Psoas muscle (tissue), 8 donors: Measurements from ENCODE around the gene MICALL2. TPM values are rescaled to one million over a fixed set of nuclear protein-coding genes. Genes with fewer than 3 reads are reported as not detected.

Experiments used
- ATAC-seq, 4 donors: fragments of 200-7000 bp; cut with Tn5 transposase; one replicate each; pipeline ENCODE4 v1.9.1; 2020; ENCODE audit warnings: moderate library complexity in 3 of 4, mild to moderate bottlenecking in 2 of 4
- DNase-seq, 2 donors: peaks; one replicate each; pipeline ENCODE4 v3.0.0-alpha.2; 2020
- H3K27ac ChIP-seq: fragments of 200-600 bp; one replicate; pipeline ENCODE4 v1.8.0; 2022
- H3K27me3 ChIP-seq, 3 donors: fragments of 200-600 bp in 1 of 3; one replicate each; pipeline versions ENCODE4 v1.6.1 to v1.8.0; 2013 to 2022; ENCODE audit warnings: low read length in 2 of 3, mild to moderate bottlenecking in 2 of 3, moderate library complexity in 1 of 3; ENCODE audit not compliant: insufficient read depth in 3 of 3
- H3K36me3 ChIP-seq, 2 donors: fragments of 200-600 bp in 1 of 2; one replicate each; pipeline versions ENCODE4 v1.6.1 to v1.8.0; 2013 to 2022; ENCODE audit warnings: low read depth in 1 of 2, mild to moderate bottlenecking in 1 of 2, moderate library complexity in 1 of 2; ENCODE audit not compliant: insufficient read depth in 1 of 2
- H3K4me1 ChIP-seq: fragments of 200-600 bp; one replicate; pipeline ENCODE4 v1.8.0; 2022
- H3K4me3 ChIP-seq: fragments of 200-600 bp; one replicate; pipeline ENCODE4 v1.8.0; 2022; ENCODE audit warnings: mild to moderate bottlenecking
- H3K9me3 ChIP-seq: fragments of 200-600 bp; one replicate; pipeline ENCODE4 v1.8.0; 2022
- WGBS, 3 donors: extraction: QIAGEN DNeasy Blood & Tissue Kit; methylation state at CpG; one replicate each; pipeline versions ENCODE4 v1.1.6 to v1.1.7; 2013; 5-methylcytosine and 5-hydroxymethylcytosine counted together
- intact Hi-C, 2 donors: fragments of 100-400 bp; cut with DNase I; formaldehyde crosslinking; loops; one replicate each; pipeline versions ENCODE4 v1.11.0 to v1.14.2; 2022
- polyA plus RNA-seq, 3 donors: library from polyadenylated mRNA; stranded (reverse); fragments of 200-250 nt; gene quantifications; one replicate each; pipeline ENCODE4 v1.2.3, GENCODE V29; 2013
- total RNA-seq, 4 donors: library from RNA; stranded (reverse); fragmentation: NEBNext Ultra II Directional in 2 of 4; extraction: Animal tissue kit (Norgen Biotek cat#: 25700) in 2 of 4; gene quantifications; one replicate each; pipeline versions ENCODE4 v1.2.1 to v1.2.4, GENCODE V29; 2021 to 2023
- TF ChIP-seq, protein P1 (sequence below): fragments of 200-600 bp; IDR thresholded peaks from one replicate; pipeline ENCODE4 v1.8.0; 2022; ENCODE audit warnings: antibody characterized with exemption
- donor health status: healthy with polysubstance abuse.
- donor health status: DM: no; HTN: no; CAD: no; lungs with moderate emphysema.
- donor health status: Bipolar disorder and iron deficiency.
- donor health status: healthy.
- donor health status: DM: yes; HTN: yes; CAD: no.
- donor health status: DM: no; HTN: no; CAD: no.
- donor health status: DM: no; HTN: no; CAD: no.
- donor health status: DM: yes; HTN: yes; CAD: no.

The MICALL2 gene
- total and polyA plus RNA-seq, 7 donors, result 4.6 to 12.0 (median 5.8) TPM

DNA sequence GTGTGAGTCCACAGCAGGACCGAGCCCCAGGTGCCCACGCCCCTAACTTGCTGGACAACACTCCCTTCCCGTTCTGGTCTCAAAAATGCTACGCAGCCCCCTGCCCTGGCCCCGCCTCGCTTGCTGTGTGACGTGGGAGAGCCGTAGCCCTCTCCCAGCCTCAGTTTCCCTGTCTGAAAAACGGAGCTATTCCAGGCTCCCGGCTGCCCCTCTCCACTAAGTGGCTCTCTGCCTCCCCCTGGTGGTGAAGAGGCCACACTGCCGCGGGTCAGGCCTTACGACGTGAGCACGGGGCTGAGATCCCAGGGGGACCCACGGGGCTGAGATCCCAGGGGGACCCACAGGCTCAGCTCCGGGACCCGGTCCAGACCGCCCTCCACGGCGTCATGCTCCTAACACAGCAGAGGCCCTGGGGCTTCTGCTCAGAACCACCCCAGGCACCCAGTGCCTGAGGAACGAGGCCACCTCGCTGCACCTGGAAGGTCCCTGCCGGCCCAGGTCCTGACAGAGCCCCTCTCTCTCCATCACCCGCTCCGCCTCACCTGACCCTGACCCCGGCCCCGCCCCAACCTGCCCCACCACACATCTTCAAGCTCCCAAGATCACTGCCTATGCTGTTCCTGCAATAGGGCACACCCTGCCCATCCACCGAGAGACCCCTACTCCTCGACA is 26.7 kb downstream of the MICALL2 start:
- Histone ChIP-seq H3K9me3 (no peaks in the 10 kb centered on the region), H3K27me3 (peaks cover 0 to 39% (median 5%) of the 10 kb centered on the region in 3 donors), H3K36me3 (peaks cover 0 to 4% of the 10 kb centered on the region in 2 donors), H3K27ac (no peak overlapping the region), H3K4me1 (no peaks in the 10 kb centered on the region), H3K4me3 (no peak overlapping the region)
- ATAC-seq (peak; percentile 66 to 84 (median 74)), DNase-seq (peak; percentile 68 to 85)
- TF ChIP-seq, protein P1, sequence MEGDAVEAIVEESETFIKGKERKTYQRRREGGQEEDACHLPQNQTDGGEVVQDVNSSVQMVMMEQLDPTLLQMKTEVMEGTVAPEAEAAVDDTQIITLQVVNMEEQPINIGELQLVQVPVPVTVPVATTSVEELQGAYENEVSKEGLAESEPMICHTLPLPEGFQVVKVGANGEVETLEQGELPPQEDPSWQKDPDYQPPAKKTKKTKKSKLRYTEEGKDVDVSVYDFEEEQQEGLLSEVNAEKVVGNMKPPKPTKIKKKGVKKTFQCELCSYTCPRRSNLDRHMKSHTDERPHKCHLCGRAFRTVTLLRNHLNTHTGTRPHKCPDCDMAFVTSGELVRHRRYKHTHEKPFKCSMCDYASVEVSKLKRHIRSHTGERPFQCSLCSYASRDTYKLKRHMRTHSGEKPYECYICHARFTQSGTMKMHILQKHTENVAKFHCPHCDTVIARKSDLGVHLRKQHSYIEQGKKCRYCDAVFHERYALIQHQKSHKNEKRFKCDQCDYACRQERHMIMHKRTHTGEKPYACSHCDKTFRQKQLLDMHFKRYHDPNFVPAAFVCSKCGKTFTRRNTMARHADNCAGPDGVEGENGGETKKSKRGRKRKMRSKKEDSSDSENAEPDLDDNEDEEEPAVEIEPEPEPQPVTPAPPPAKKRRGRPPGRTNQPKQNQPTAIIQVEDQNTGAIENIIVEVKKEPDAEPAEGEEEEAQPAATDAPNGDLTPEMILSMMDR, result peak; percentile 98
- intact Hi-C loops, result loop anchor here in 1 of 2 donors (10.0 kb wide), 1 partner anchor 208 kb away; no protein-coding TSS in a partner anchor
- 17 to 23% (median 22%) methylated on average over 28 to 30 of the region's 30 CpGs for WGBS, 3 donors

DNA sequence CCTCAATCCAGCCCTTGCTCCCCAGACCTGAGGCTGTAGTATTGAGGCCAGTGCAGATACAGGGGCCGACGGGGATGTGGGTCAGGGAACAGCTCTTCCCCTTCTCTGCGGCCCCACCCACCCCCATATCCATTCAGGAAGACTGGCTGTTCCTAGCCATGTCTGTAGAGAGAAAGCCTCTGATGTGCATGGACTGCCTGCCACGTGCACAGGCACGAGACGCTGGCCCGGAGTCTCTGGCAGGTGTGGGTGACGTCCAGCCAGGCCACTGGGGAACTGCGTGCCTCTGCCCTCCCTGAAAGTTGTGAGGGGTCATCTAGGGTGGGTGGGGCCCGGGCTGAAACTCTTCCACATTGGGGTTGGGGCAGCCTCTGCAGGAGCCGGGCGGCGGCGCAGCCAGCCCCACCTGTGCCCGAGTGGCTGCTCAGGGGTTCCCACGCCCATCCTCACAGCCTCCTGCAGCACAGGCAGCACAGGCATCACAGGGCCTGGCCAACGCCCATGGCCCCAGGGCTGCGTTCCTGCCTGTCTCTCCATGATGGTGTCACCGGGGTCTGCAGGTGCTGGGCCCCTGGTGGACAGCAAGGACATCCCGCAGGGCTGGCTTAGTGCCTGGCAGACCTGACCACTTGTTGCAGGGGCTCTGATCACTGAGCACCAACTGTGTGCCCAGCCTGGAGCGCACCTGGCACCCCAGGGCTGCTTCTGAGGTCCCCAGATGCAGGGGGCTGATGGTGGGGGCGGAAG is 27.5 kb downstream of the MICALL2 start:
- Histone ChIP-seq H3K27me3 (peaks cover 0 to 43% (median 5%) of the 10 kb centered on the region in 3 donors), H3K9me3 (no peaks in the 10 kb centered on the region), H3K4me3 (no peak overlapping the region), H3K36me3 (no peaks in the 10 kb centered on the region), H3K4me1 (no peaks in the 10 kb centered on the region), H3K27ac (no peak overlapping the region)
- intact Hi-C loops, result loop anchor here in 1 of 2 donors (10.0 kb wide), 1 partner anchor 207 kb away; no protein-coding TSS in a partner anchor
- DNase-seq, result no peak
- ATAC-seq, result peak in 1 of 4 donors; percentile 19
- 27 to 31% (median 28%) methylated on average over 15 to 22 of the region's 22 CpGs for WGBS, 3 donors
- TF ChIP-seq, protein P1, result no peak

DNA sequence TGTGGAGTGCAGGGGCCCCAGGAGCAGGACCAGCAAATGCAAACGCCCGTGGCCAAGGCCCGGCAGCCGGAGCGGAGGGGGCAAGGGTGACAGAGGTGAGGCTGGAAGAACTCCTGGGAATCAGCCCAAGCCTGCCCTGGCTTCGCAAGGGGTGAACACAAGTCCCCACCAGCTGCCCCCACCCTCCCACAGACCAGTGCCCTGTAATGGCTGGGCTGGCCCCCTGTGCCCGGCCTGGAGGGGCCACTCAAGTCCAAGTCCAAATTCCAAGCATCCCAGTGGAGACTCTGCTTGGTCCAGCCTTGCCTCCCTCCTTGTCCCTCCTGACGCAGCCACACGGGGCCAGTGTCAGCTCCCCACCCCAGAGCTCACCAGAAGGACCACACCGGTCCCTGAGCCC is 28.0 kb downstream of the MICALL2 start:
- Histone ChIP-seq H3K4me3 (no peak overlapping the region), H3K9me3 (no peaks in the 10 kb centered on the region), H3K27ac (no peak overlapping the region), H3K36me3 (no peaks in the 10 kb centered on the region), H3K27me3 (peaks cover 0 to 43% (median 5%) of the 10 kb centered on the region in 3 donors), H3K4me1 (no peaks in the 10 kb centered on the region)
- DNase-seq (no peak), ATAC-seq (peak in 1 of 4 donors; percentile 5)
- 33 to 39% (median 34%) methylated on average over 10 of the region's 10 CpGs for WGBS, 3 donors
- TF ChIP-seq, protein P1, result no peak
- intact Hi-C loops, result loop anchor here in 1 of 2 donors (10.0 kb wide), 1 partner anchor 206 kb away; no protein-coding TSS in a partner anchor

DNA sequence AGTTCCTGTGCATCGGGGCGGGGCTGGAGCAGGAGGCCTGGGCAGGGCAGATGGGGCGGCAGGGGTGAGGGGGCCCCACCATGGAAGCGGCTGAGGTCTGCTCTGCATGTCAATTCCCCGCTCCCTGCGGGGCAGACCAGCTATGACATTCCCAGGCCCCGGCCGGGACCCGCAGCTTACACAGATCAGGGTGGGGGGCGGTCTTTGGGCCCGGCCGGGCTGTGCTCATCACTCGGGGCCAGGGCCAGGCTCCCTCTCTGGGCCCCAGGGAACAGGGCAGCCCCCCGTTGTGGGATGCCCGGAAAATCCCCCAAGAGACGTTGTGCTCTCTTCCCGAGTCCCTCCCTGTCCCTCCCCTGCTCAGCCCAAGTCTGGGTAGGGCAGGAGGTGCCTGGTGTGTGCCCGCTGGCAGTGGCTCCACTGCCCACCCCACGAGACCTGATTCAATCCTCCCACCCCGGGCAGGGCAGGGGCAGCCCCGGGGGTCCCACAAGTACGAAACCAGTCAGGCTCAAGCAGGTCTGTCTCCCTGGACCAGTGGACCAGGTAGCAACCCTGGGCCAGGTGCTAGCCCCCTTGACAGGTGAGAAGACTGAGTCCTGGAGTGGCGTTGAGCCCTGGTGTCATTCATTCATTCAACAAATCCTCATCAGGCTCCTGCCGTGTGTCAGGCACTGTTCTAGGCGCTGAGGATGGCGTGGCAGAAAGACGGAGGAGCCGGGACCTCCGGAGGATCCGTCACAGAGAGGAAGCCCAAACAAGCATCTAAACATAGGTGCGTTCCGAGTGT is 29.0 kb downstream of the MICALL2 start:
- H3K27ac ChIP-seq, result no peak overlapping the region
- 57 to 65% (median 62%) methylated on average over 27 to 32 of the region's 32 CpGs for WGBS, 3 donors
- ATAC-seq, result no peak
- peaks cover 0 to 43% (median 7%) of the 10 kb centered on the region in 3 donors for H3K27me3 ChIP-seq
- no peaks in the 10 kb centered on the region for H3K9me3 ChIP-seq
- intact Hi-C loops, result loop anchor here in 1 of 2 donors (10.0 kb wide), 1 partner anchor 205 kb away; no protein-coding TSS in a partner anchor
- no peaks in the 10 kb centered on the region for H3K4me1 ChIP-seq
- no peaks in the 10 kb centered on the region for H3K36me3 ChIP-seq
- H3K4me3 ChIP-seq, result no peak overlapping the region
- no peak for DNase-seq
- TF ChIP-seq, protein P1, result no peak
